SK-N-MC (cell line): ENCODE measurements around the gene SMYD3.

ENCODE experiments used
- DNase-seq: peaks from one replicate; pipeline ENCODE4 v3.0.0-alpha.2; 2011; ENCODE audit warnings: low read depth, low spot score
- H3K27ac ChIP-seq: fragments of 200-600 bp; sonication (generic); 2 replicates; pipeline ENCODE4 v1.5.1; 2016; ENCODE audit warnings: mixed run types
- H3K36me3 ChIP-seq: fragments of 200-600 bp; sonication (generic); 2 replicates; pipeline ENCODE4 v1.6.1; 2017; ENCODE audit warnings: antibody characterized with exemption, low read length, mixed read lengths; ENCODE audit not compliant: insufficient read depth
- H3K4me3 ChIP-seq: fragments of 200-600 bp; sonication (generic); 2 replicates; pipeline ENCODE4 v1.5.1; 2016
- H3K9ac ChIP-seq: fragments of 200-600 bp; sonication (generic); 2 replicates; pipeline ENCODE4 v1.8.0; 2017; ENCODE audit warnings: mixed run types, mixed read lengths; ENCODE audit not compliant: insufficient read length
- H3K9me3 ChIP-seq: fragments of 200-600 bp; sonication (generic); 2 replicates; pipeline ENCODE4 v1.6.1; 2017; ENCODE audit warnings: low read depth, mild to moderate bottlenecking, antibody characterized with exemption, low read length, moderate library complexity, mixed read lengths
- EZH2 ChIP-seq: fragments of 200-600 bp; sonication (generic); IDR thresholded peaks from one replicate; pipeline ENCODE4 v1.6.1; 2017; ENCODE audit warnings: antibody characterized with exemption
- FOXP2 ChIP-seq: optimal IDR thresholded peaks from 2 replicates; pipeline ENCODE3; 2011; ENCODE audit warnings: mild to moderate bottlenecking, moderate library complexity; ENCODE audit not compliant: insufficient read depth; ENCODE audit errors: extremely low read length, control extremely low read depth
- POLR2AphosphoS5 ChIP-seq: IDR thresholded peaks from 2 replicates; pipeline ENCODE4 v1.6.1; 2012; ENCODE audit warnings: mild to moderate bottlenecking, low read depth, low read length, borderline replicate concordance

Gene SMYD3

DNA sequence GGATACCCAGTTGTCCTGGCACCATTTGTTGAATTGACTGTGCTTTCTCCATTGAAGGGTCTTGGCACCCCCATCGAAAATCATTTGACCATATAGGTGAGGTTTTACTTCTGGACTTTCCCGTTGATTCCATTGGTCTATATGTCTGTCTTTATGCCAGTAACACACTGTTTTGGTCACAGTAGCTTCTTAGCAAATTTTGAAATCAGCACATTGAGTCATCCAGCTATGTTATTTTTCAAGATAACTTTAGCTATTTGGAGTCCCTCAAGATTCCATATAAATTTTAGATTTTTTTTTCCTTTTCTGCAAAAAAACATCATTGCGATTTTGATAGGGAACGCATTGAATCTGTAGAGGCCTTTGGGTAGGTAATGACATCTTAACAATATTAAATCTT, 235.6 kb downstream of the SMYD3 start:
- Histone ChIP-seq H3K36me3 (no peaks in the 10 kb centered on the region), H3K9me3 (no peaks in the 10 kb centered on the region), H3K4me3 (no peak overlapping the region), H3K27ac (no peak overlapping the region), H3K9ac (no peak overlapping the region)
- TF ChIP-seq POLR2AphosphoS5 (no peak), FOXP2 (no peak), EZH2 (no peak)
- DNase-seq, result no peak

DNA sequence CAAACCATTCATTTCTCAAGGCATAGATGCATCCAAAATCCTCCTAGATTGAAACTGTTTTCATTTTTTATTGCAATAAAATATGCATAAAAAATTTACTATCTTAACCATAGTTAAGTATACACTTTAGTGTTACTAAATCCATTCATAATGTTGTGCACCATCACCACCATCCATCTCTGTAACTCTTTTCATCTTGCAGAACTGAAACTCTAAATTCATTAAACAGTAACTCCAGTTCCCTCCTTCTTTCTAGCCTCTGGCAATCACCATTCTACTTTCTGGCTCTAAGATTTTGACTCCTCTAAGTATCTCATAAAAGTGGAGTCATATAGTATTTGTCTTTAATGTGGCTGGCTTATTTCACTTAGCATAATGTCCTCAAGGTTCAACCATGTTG, 236.8 kb downstream of the SMYD3 start:
- Histone ChIP-seq H3K9ac (no peak overlapping the region), H3K36me3 (no peaks in the 10 kb centered on the region), H3K4me3 (no peak overlapping the region), H3K27ac (no peak overlapping the region; the same call in 1 of the 2 replicates), H3K9me3 (no peaks in the 10 kb centered on the region)
- TF ChIP-seq FOXP2 (no peak), EZH2 (no peak), POLR2AphosphoS5 (no peak)
- DNase-seq, result no peak

DNA sequence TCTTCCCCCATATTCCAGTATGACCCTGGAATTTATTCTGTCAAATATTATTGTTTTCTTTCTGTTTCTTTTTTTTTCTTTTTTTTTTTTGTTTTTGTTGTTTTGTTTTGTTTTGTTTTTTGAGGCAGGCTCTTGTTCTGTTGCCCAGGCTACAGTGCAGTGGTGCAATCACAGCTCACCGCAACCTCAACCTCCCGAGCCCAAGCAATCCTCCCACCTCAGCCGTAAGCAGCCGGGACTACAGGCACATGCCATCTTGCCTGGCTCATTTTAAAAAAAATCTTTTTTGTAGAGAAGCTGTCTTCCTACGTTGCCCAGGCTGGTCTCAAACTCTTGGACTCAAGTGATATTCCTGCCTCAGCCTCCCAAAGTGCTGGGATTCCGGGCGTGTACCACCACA, 237.6 kb downstream of the SMYD3 start:
- TF ChIP-seq EZH2, result no peak
- TF ChIP-seq POLR2AphosphoS5, result no peak
- TF ChIP-seq FOXP2, result no peak
- Histone ChIP-seq H3K9ac (no peak overlapping the region), H3K27ac (no peak overlapping the region), H3K4me3 (no peak overlapping the region), H3K36me3 (no peaks in the 10 kb centered on the region), H3K9me3 (no peaks in the 10 kb centered on the region)
- no peak for DNase-seq

- Histone ChIP-seq H3K36me3 (no peaks in the 10 kb centered on the region), H3K9ac (no peak overlapping the region), H3K9me3 (no peaks in the 10 kb centered on the region), H3K27ac (no peak overlapping the region), H3K4me3 (no peak overlapping the region)
- DNase-seq, result no peak
- TF ChIP-seq FOXP2 (no peak), EZH2 (no peak), POLR2AphosphoS5 (no peak)
These were observed 239.2 kb downstream of the SMYD3 start for GRCh38 chr1:246267896-246268295.

GRCh38 chr1:246267426-246267825, 239.7 kb downstream of the SMYD3 start:
- TF ChIP-seq FOXP2, result no peak
- TF ChIP-seq POLR2AphosphoS5, result no peak
- no peak for TF ChIP-seq EZH2
- Histone ChIP-seq H3K27ac (no peak overlapping the region), H3K9ac (no peak overlapping the region)

DNA sequence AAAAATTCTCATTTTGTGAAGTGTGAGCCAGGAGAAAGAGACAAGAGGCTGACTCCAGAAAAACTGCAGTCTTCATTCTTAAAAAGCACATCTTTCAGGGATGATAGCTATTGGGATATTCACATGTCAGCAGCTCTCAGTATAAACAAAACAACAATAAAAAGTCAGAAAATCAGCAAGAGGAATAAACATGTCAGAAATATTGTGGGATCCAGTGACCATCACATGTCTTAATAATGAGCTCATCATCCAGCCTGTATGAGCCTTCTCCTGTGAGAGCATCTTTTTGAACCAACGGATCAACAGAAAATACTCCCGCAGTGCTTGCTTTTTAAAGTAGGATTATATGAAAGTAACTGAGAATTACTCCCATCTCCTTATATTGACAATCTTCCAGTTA, 241.6 kb downstream of the SMYD3 start:
- H3K9ac ChIP-seq, result no peak overlapping the region
- H3K4me3 ChIP-seq, result no peak overlapping the region
- no peaks in the 10 kb centered on the region for H3K36me3 ChIP-seq
- no peak for TF ChIP-seq FOXP2
- no peak for TF ChIP-seq POLR2AphosphoS5
- TF ChIP-seq EZH2, result no peak
- no peaks in the 10 kb centered on the region for H3K9me3 ChIP-seq
- H3K27ac ChIP-seq, result no peak overlapping the region
- no peak for DNase-seq

More at GRCh38 chr1:246267426-246267825, 239.7 kb downstream of the SMYD3 start:
- DNase-seq, result no peak
- Histone ChIP-seq H3K4me3 (no peak overlapping the region), H3K9me3 (no peaks in the 10 kb centered on the region), H3K36me3 (no peaks in the 10 kb centered on the region)

DNA sequence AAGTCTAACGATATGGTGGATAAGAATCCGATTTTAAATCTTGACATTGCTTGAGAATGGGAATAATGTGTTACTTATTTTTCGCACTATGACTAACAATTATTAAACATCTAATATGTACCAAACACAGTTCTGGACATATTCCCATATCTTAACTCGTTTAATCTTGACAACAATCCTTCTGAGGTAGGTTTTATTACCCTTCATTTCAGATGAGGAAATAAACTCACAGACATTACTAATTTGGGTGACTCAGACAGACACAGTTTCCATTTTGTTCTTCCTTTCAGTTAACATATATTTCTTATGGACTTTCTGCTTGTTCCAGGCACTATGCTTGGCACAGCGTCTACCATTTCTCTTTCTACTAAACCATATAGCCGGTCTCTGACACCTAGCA, 244.8 kb downstream of the SMYD3 start:
- TF ChIP-seq EZH2, result no peak
- TF ChIP-seq POLR2AphosphoS5, result no peak
- TF ChIP-seq FOXP2, result no peak
- no peak for DNase-seq
- no peaks in the 10 kb centered on the region; the same call in 1 of the 2 replicates for H3K9me3 ChIP-seq

GRCh38 chr1:246261639-246262038, 245.4 kb downstream of the SMYD3 start:
- no peak for DNase-seq
- TF ChIP-seq FOXP2 (no peak), POLR2AphosphoS5 (no peak), EZH2 (no peak)
- Histone ChIP-seq H3K9ac (no peak overlapping the region), H3K4me3 (no peak overlapping the region), H3K27ac (no peak overlapping the region), H3K9me3 (no peaks in the 10 kb centered on the region; the same call in 1 of the 2 replicates), H3K36me3 (no peaks in the 10 kb centered on the region)

More for the DNA sequence above, 244.8 kb downstream of the SMYD3 start:
- no peak overlapping the region for H3K9ac ChIP-seq
- no peak overlapping the region for H3K27ac ChIP-seq
- H3K36me3 ChIP-seq, result no peaks in the 10 kb centered on the region
- no peak overlapping the region for H3K4me3 ChIP-seq

DNA sequence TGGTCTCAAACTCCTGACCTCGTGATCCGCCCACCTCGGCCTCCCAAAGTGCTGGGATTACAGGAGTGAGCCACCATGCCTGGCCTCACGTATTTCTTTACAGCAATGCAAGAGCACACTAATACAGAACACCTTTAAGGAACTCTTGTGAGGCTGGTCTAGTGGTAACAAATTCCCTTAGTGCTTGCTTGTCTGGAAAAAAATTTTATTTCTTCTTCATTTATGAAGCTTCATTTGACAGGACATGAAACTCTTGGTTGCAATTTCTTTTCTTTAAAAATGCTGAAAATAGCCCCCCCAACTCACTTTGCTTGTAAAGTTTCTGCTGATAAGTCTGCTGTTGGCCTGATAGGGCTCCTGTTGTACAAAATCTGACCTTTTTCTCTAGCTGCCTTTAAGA, 248.8 kb downstream of the SMYD3 start:
- Histone ChIP-seq H3K9me3 (no peaks in the 10 kb centered on the region; the same call in 1 of the 2 replicates), H3K9ac (no peak overlapping the region), H3K4me3 (no peak overlapping the region), H3K36me3 (no peaks in the 10 kb centered on the region), H3K27ac (no peak overlapping the region)
- TF ChIP-seq POLR2AphosphoS5 (no peak), FOXP2 (no peak), EZH2 (no peak)
- no peak for DNase-seq
